Esophagus muscularis mucosa (tissue), 4 donors: ENCODE data around the gene CHMP1A. TPM values are rescaled to one million over a fixed set of nuclear protein-coding genes. Genes with fewer than 3 reads are reported as not detected.

Experiments used
- DNase-seq: peaks from one replicate; pipeline ENCODE4 v3.0.0-alpha.2; 2017; ENCODE audit errors: extremely low spot score
- H3K27ac ChIP-seq, 4 donors: fragments of 200-600 bp; sonication (generic); replicated peaks in 1 of 4; 1 replicate in 3 of 4; 2 replicates in 1 of 4; pipeline ENCODE4 v1.5.1; 2016 to 2019; ENCODE audit warnings: mild to moderate bottlenecking in 1 of 4
- H3K27me3 ChIP-seq, 4 donors: fragments of 200-600 bp; sonication (generic); one replicate each; pipeline versions ENCODE4 v1.5.1 to v1.6.0; 2016 to 2019
- H3K36me3 ChIP-seq, 4 donors: fragments of 200-600 bp; sonication (generic); one replicate each; pipeline ENCODE4 v1.5.1; 2016 to 2019
- H3K4me1 ChIP-seq, 4 donors: fragments of 200-600 bp; sonication (generic); one replicate each; pipeline ENCODE4 v1.5.1; 2016 to 2019
- H3K4me3 ChIP-seq, 4 donors: fragments of 200-600 bp; sonication (generic); 1 replicate in 2 of 4; 2 replicates in 2 of 4; pipeline ENCODE4 v1.5.1; 2016 to 2019; ENCODE audit warnings: mild to moderate bottlenecking in 4 of 4, moderate library complexity in 1 of 4
- H3K9me3 ChIP-seq, 4 donors: fragments of 200-600 bp; sonication (generic); 1 replicate in 3 of 4; 2 replicates in 1 of 4; pipeline ENCODE4 v1.5.1; 2016 to 2019
- EP300 ChIP-seq: sonication (generic); formaldehyde crosslinking; IDR thresholded peaks from one replicate; pipeline ENCODE4 v1.6.1; 2017; ENCODE audit warnings: antibody characterized with exemption
- POLR2A ChIP-seq: fragments of 450-650 bp; IDR thresholded peaks from one replicate; pipeline ENCODE4 v1.6.1; 2017; ENCODE audit warnings: antibody characterized with exemption, moderate library complexity, mild to moderate bottlenecking, low read depth
- POLR2AphosphoS5 ChIP-seq, 2 donors: sonication (generic); formaldehyde crosslinking; IDR thresholded peaks; one replicate each; pipeline ENCODE4 v1.6.1; 2017; ENCODE audit warnings: antibody characterized with exemption in 2 of 2
- WGBS: methylation state at CpG from one replicate; pipeline ENCODE4 v1.1.5; 2018; 5-methylcytosine and 5-hydroxymethylcytosine counted together
- intact Hi-C: fragments of 100-400 bp; cut with DNase I; formaldehyde crosslinking; loops from one replicate; pipeline ENCODE4 v1.15.1; 2023
- total RNA-seq, 4 donors: library from RNA; depleted of rRNA; stranded (reverse); fragments of >200 nt; gene quantifications; one replicate each; pipeline versions ENCODE4 v1.1.0 to v1.2.1, GENCODE V29; 2016
- TF ChIP-seq, protein P1 (sequence below), 3 experiments: fragments of 200-600 bp in 2 of 3; fragments of 450-650 bp in 1 of 3; sonication (generic) in 2 of 3; IDR thresholded peaks; one replicate each; pipeline ENCODE4 v1.5.1; 2017 to 2019; ENCODE audit warnings: antibody characterized with exemption in 3 of 3, mild to moderate bottlenecking in 2 of 3, moderate library complexity in 1 of 3

Gene CHMP1A
- total RNA-seq, 4 donors from 2014 or later = 71.8 to 117 (median 87.8) TPM

DNA sequence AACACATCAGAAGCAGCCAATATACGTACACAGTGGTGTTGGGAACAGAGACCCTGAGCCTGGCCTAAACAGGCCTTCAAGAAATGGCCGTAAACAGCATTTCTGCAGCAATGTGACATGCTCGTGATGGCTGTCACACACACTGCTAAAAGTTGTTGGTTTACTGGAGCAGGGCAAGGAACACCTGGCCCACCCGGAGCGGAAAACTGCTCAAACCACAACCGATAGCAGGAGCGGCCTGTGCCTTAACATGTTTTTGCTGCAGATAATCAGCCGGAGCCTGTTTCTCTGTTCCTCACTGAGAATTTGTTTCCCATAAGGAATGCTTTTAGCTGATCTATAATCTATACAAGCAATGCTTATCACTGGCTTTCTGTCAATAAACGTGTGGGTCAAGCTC is 50.1 kb downstream of the CHMP1A start:
- TF ChIP-seq POLR2AphosphoS5 (IDR thresholded peaks at IDR 0.05) (no peak), POLR2A (no peak), EP300 (no peak)
- TF ChIP-seq, protein P1, sequence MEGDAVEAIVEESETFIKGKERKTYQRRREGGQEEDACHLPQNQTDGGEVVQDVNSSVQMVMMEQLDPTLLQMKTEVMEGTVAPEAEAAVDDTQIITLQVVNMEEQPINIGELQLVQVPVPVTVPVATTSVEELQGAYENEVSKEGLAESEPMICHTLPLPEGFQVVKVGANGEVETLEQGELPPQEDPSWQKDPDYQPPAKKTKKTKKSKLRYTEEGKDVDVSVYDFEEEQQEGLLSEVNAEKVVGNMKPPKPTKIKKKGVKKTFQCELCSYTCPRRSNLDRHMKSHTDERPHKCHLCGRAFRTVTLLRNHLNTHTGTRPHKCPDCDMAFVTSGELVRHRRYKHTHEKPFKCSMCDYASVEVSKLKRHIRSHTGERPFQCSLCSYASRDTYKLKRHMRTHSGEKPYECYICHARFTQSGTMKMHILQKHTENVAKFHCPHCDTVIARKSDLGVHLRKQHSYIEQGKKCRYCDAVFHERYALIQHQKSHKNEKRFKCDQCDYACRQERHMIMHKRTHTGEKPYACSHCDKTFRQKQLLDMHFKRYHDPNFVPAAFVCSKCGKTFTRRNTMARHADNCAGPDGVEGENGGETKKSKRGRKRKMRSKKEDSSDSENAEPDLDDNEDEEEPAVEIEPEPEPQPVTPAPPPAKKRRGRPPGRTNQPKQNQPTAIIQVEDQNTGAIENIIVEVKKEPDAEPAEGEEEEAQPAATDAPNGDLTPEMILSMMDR (IDR thresholded peaks at IDR 0.05) = no peak
- DNase-seq = no peak
- intact Hi-C loops = no loop called here

DNA sequence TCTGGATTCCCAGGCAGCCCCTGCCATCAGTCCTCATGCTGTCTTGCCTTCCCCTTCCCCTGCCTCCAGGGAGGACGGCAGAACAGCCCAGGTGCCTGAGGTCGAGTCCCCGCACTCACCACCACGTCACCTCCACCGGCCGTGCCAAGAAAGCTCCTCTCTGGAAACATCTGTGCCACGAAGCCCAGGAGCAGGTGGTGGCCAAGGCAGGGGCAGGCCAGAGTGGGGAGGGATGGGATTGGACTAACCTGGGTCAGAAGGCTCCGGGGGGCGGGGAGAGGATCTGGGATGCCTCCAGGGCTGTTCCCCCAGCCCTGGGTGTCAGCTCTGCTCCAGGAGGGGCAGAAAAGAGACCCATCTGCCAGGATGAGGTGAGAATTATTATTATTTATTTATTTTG is 51.5 kb downstream of the CHMP1A start:
- WGBS = 83% methylated on average over 7 of the region's 9 CpGs
- Histone ChIP-seq H3K4me3 (no peak overlapping the region), H3K27me3 (peaks cover 0 to 68% (median 0%) of the 10 kb centered on the region in 4 donors), H3K36me3 (no peaks in the 10 kb centered on the region), H3K27ac (no peak overlapping the region), H3K4me1 (peaks cover 3 to 14% (median 11%) of the 10 kb centered on the region in 4 donors), H3K9me3 (no peaks in the 10 kb centered on the region)
- no peak for TF ChIP-seq EP300
- TF ChIP-seq, protein P1 (IDR thresholded peaks at IDR 0.05) = no peak
- TF ChIP-seq POLR2AphosphoS5 (IDR thresholded peaks at IDR 0.05) = no peak
- no peak for TF ChIP-seq POLR2A
- DNase-seq = no peak
- intact Hi-C loops = no loop called here

More for the DNA sequence above, 50.1 kb downstream of the CHMP1A start:
- Histone ChIP-seq H3K27ac (no peak overlapping the region), H3K27me3 (peaks cover 0 to 74% (median 0%) of the 10 kb centered on the region in 4 donors), H3K36me3 (no peaks in the 10 kb centered on the region), H3K9me3 (no peaks in the 10 kb centered on the region), H3K4me1 (peaks cover 3 to 8% (median 5%) of the 10 kb centered on the region in 4 donors), H3K4me3 (no peak overlapping the region)
- WGBS = 88% methylated on average over 9 of the region's 9 CpGs

DNA sequence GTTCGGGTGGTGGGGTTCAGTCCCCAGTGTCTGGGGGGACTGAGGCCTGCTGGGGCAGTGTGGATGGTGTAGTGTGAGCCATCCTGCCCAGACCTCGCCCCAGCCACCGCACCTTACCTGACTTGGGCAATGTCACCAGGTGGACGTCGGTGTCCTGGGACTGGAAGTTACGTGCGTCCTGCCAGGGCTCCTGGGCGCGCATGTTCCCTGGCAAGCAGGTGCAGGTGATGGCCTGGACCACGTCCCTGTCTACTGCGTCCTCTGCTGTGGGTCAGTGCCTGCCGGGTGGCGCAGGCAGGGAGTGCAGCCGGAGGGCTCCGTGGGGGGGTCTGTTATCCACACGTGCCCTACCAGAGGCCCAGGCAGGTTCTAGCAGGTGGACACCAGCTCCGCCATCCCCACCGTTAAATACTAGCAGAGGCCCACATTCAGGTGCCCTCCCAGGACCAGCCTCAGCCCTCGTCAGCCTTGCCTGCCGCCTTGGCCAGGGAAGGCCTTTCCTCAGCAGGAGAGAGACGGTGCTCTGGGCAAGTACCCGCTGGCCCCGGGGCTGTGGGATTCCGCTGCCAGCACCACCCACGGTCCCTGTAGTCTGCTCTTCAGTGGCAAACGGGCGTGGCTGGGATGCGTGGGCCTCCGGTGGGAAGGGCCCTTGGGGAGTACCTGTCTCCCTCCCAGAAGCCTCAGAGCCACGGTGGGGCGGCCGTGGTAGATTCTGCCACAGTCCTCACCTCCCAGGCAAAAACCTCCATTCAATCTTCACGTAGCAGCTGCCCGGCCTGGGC is 52.1 kb downstream of the CHMP1A start:
- no peak for DNase-seq
- Histone ChIP-seq H3K9me3 (no peaks in the 10 kb centered on the region), H3K27ac (no peak overlapping the region), H3K4me3 (no peak overlapping the region), H3K27me3 (peaks cover 0 to 63% (median 0%) of the 10 kb centered on the region in 4 donors), H3K4me1 (peaks cover 3 to 14% (median 11%) of the 10 kb centered on the region in 4 donors), H3K36me3 (no peaks in the 10 kb centered on the region)
- no peak for TF ChIP-seq EP300
- no peak for TF ChIP-seq POLR2AphosphoS5 (IDR thresholded peaks at IDR 0.05)
- TF ChIP-seq POLR2A = no peak
- TF ChIP-seq, protein P1 (IDR thresholded peaks at IDR 0.05) = no peak
- intact Hi-C loops = no loop called here
- WGBS = 78% methylated on average over 8 of the region's 34 CpGs

DNA sequence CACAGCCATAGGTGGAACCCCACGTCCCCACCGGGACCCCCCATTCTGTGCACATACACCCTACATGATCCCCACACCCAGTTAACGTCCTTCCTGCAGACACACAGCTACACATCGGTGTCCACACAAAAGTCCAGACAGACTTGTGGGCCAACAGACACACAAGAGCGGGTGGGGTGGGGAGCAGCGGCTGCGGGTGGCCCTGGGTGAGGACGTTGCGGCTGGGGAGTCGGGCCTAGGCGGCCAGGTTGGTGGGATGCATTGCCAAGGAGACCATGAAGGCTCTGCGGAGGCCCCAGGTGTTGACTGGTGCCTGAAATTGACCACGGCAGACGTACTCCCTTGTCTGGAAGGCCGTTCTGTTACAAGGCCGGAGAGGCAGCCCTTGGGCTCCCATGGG is 52.7 kb downstream of the CHMP1A start:
- Histone ChIP-seq H3K27me3 (peaks cover 0 to 63% (median 0%) of the 10 kb centered on the region in 4 donors), H3K36me3 (no peaks in the 10 kb centered on the region), H3K9me3 (no peaks in the 10 kb centered on the region), H3K4me1 (peaks cover 3 to 14% (median 11%) of the 10 kb centered on the region in 4 donors), H3K27ac (no peak overlapping the region), H3K4me3 (no peak overlapping the region)
- intact Hi-C loops = no loop called here
- DNase-seq = no peak
- 88% methylated on average over 15 of the region's 16 CpGs for WGBS
- TF ChIP-seq, protein P1 (IDR thresholded peaks at IDR 0.05) = no peak
- TF ChIP-seq POLR2A (no peak), POLR2AphosphoS5 (IDR thresholded peaks at IDR 0.05) (no peak), EP300 (no peak)
